Activated T-cell treated with anti-CD3 and anti-CD28 coated beads for 48 hours (primary cell): ENCODE measurements around the gene TIMM50.

Experiments
- DNase-seq: peaks from one replicate; pipeline ENCODE4 v3.0.0-alpha.2; 2020; ENCODE audit warnings: low read depth

The TIMM50 gene

GRCh38 chr19:39500543-39500942 is 19.9 kb downstream of the TIMM50 start:
- no peak for DNase-seq

- no peak for DNase-seq
These were observed 20.7 kb downstream of the TIMM50 start for GRCh38 chr19:39501340-39501739.

GRCh38 chr19:39502640-39503417 is 22.2 kb downstream of the TIMM50 start:
- DNase-seq, result peak; percentile 83

GRCh38 chr19:39506598-39506943 is 25.9 kb downstream of the TIMM50 start:
- DNase-seq, result no peak

- peak; percentile 73 for DNase-seq
These were observed 26.5 kb downstream of the TIMM50 start for GRCh38 chr19:39506944-39507714.

GRCh38 chr19:39507715-39508364 is 27.2 kb downstream of the TIMM50 start:
- no peak for DNase-seq

- DNase-seq, result no peak
These were observed 28.0 kb downstream of the TIMM50 start for GRCh38 chr19:39508629-39509028.

- no peak for DNase-seq
These were observed 28.6 kb downstream of the TIMM50 start for GRCh38 chr19:39509233-39509632.

DNA sequence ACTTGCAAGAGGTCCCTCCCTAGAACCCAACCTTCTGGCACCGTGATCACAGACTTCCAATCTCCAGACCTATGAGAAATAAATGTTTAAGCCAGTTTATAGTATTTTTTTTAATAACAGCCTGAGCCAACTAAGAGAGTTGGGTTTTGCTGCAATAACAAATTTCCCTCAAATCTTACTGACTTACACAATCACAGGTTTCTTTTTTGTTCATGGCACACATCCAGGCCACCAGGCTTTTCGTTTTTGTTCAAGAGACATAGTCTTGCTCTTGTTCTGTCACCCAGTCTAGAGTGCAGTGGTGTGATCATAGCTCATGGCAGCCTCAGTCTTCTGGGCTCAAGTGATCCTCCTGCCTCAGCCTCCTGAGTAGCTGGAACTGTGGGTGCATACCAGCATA is 32.4 kb downstream of the TIMM50 start:
- no peak for DNase-seq

DNA sequence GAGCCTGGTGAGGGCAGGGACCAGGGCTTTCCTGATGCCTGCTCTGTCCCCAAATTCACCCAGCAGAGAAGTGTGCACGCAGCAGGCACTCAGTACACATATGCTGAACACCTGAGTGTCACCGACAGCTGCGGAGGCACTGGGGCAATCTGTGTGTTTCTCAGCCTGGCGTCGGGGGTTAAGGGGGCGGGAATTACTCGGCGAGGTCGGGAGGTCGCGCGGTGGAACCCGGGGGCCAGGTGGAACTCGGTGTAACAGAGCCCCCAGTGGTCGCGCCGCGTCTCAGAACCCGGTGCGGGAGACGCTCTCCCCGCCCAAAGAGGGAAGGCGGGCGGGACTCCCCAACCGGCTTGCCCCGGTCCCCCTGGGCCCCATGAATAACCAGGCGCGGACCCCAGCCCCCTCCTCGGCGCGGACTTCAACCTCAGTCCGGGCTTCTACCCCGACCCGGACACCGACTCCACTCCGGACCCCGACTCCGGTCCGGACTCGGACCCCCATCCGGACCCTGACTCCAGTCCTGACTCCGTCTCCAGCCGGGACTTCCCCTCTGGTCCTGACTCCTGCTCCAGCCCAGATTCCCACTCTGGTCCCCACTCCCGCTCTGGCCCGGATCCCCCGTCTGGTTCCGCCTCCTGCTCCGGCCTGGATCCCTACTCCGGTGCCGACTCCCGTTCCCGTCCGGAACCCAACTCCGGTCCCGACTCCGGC is 34.4 kb downstream of the TIMM50 start, which contains the start of gene SELENOV:
TSS of gene SELENOV (plus strand) at position 300 of the 711 bp plus-strand sequence. CDS start at position 374, 74 bp downstream.
- no peak for DNase-seq

GRCh38 chr19:39515551-39516191 is 35.0 kb downstream of the TIMM50 start:
- no peak for DNase-seq

DNA sequence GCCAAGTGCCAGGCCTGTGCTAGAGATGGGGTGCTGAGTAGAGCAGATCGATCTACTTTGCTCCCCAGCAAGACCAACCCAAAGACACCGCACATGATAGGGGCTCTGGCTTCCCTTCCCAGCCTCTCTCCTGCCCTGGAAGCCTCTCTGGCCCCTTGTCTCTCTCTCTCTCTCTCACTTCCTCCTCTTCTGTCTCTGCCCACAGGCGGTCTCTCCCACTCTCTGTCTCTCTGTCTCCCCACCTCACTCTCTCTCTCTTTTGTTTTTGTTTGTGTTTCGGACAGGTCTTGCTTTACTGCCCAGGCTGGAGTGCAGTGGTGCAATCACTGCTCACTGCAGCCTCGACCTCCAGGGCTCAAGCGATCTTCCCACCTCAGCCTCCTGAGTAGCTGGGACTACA is 35.6 kb downstream of the TIMM50 start:
- DNase-seq, result no peak

DNA sequence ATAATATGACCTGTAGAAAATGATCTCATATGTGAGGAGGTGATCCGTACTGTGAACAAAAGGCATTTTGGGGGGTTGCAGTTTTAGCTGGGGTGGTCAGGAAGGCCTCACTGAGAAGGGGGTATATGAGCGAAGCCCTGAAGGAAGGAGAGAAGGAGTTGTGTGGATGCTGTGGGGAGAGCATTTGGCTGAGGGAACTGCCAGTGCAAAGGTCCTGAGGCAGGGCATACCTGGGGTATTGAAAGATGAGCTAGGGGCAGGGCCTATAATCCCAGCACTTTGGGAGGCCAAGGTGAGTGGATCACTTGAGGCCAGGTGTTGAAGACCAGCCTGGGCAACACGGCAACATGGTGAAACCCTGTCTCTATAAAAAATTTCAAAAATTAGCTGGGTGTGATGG is 36.8 kb downstream of the TIMM50 start:
- no peak for DNase-seq

DNA sequence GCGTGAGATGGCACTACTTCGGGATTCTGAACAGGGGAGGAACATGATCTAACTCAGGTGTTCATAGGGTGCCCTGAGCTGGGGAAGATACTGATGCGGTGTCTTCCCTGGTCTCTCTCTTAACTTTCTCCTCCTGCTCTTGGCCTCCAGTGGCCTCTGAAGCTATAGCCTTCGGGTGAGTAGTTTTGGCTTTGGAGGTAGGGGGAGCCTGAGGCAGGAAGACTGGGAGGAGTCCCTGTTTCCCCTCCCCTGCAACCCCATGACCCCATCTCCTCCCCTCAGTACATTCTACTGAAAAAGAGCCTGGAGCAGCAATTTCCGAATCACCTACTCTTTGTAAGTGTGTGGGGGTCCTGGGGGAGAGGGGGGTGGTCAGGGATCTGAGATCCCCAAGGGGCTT is 37.8 kb downstream of the TIMM50 start:
- DNase-seq, result no peak

DNA sequence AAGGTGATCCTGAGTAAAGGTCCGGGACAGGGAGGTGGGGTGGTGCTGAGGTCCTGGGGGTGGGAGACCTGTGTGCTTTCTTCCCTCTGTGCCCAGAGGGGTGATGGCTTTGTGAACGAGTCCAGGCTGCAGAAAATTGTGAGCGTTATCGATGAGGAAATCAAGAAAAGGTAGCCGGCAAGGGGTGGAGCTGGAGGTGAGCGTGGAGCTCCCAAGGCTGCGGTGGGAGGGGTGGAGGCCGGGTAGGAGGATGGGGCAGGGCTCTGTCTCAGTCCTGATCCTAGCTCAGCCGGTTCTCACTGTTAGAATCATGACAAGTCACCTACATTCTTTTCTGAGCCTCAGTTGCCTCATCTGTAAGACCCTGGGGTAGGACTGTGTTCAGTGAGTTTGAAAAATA is 38.3 kb downstream of the TIMM50 start:
- no peak for DNase-seq

- no peak for DNase-seq
These were observed 40.2 kb downstream of the TIMM50 start for GRCh38 chr19:39520541-39521484.

- DNase-seq, result no peak
These were observed 43.9 kb downstream of the TIMM50 start for GRCh38 chr19:39524495-39524894.

DNA sequence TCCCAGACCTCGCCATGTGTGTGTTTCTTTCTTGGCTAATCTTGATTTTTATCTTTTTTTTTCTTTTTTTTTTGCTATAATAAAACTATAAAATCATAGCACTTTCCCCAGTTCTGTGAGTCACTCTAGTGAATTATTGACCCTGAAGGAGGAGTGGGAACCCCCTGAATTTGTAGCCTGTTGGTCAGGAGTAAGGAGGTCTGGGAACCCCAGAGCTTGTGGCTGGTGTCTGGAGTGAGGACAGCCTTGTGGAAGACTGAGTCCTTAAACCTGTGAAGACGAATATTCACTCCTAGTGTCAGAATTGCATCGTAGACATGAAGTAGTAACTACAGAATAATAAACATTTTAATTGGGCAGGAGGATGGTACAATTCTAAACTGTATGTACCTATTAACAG is 44.6 kb downstream of the TIMM50 start:
- no peak for DNase-seq

DNA sequence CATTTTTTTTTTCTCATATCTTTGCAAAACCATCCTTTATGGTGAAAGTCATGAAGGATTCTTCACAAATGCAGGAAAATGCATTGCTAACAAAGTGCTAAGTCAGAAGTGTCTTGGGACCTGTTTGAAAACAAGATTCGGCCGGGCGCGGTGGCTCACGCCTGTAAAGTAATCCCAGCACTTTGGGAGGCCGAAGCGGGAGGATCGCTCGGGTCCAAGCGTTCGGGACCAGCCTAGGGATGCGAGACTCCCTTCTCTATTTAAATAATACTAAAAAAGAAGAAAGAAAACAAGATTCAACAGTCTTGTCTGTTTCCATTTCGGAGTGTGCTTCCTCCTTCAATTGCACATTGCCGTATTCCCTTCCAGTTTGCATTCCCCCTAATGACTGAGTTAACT is 51.2 kb downstream of the TIMM50 start:
- DNase-seq, result no peak

- peak; percentile 92 for DNase-seq
These were observed 51.8 kb downstream of the TIMM50 start, which contains the start of gene EID2B for GRCh38 chr19:39532233-39533002. TSS of gene EID2B (minus strand) at chr19:39532852. CDS start at chr19:39532802, 50 bp downstream.
